Hepatocyte (in vitro differentiated cells): ENCODE measurements around the gene TM4SF1. TPM values are rescaled to one million over a fixed set of nuclear protein-coding genes. Genes with fewer than 3 reads are reported as not detected.

Experiments
- DNase-seq: peaks from one replicate; pipeline ENCODE4 v3.0.0-alpha.2; 2016; ENCODE audit warnings: low spot score
- H2AFZ ChIP-seq: fragments of 200-600 bp; sonication (generic); 2 replicates; pipeline ENCODE4 v1.6.0; 2016; ENCODE audit warnings: antibody characterized with exemption, mild to moderate bottlenecking
- H3K27ac ChIP-seq: fragments of 200-600 bp; sonication (generic); 2 replicates; pipeline ENCODE4 v1.5.1; 2016; ENCODE audit warnings: mild to moderate bottlenecking
- H3K27me3 ChIP-seq: fragments of 200-600 bp; sonication (generic); 2 replicates; pipeline ENCODE4 v1.6.1; 2016
- H3K36me3 ChIP-seq: fragments of 200-600 bp; sonication (generic); replicated peaks from 2 replicates; pipeline ENCODE4 v1.5.1; 2016; ENCODE audit warnings: low read depth; ENCODE audit not compliant: insufficient read depth
- H3K4me1 ChIP-seq: fragments of 200-600 bp; sonication (generic); 2 replicates; pipeline ENCODE4 v1.5.1; 2016; ENCODE audit warnings: mild to moderate bottlenecking, moderate library complexity; ENCODE audit not compliant: insufficient read depth
- H3K4me2 ChIP-seq: fragments of 200-600 bp; sonication (generic); 2 replicates; pipeline ENCODE4 v1.6.0; 2016
- H3K4me3 ChIP-seq: fragments of 200-600 bp; sonication (generic); 2 replicates; pipeline ENCODE4 v1.5.1; 2016; ENCODE audit warnings: mild to moderate bottlenecking
- H3K79me2 ChIP-seq: fragments of 200-600 bp; sonication (generic); 2 replicates; pipeline ENCODE4 v1.6.0; 2017; ENCODE audit warnings: mild to moderate bottlenecking
- H3K9me2 ChIP-seq: fragments of 200-600 bp; sonication (generic); replicated peaks from 2 replicates; pipeline ENCODE4 v1.6.0; 2017; ENCODE audit warnings: mild to moderate bottlenecking; ENCODE audit not compliant: insufficient read depth
- H3K9me3 ChIP-seq: fragments of 200-600 bp; sonication (generic); 2 replicates; pipeline ENCODE4 v1.5.1; 2016; ENCODE audit warnings: low read depth, mild to moderate bottlenecking
- H4K20me1 ChIP-seq: fragments of 200-600 bp; sonication (generic); 2 replicates; pipeline ENCODE4 v1.6.0; 2016; ENCODE audit warnings: mild to moderate bottlenecking; ENCODE audit not compliant: insufficient read depth, poor library complexity, severe bottlenecking
- EZH2 ChIP-seq: fragments of 200-600 bp; sonication (generic); IDR thresholded peaks from 2 replicates; pipeline ENCODE4 v1.6.1; 2016; ENCODE audit warnings: antibody characterized with exemption, mild to moderate bottlenecking, borderline replicate concordance
- EZH2phosphoT487 ChIP-seq: fragments of 200-600 bp; sonication (generic); IDR thresholded peaks from one replicate; pipeline ENCODE4 v1.6.1; 2018; ENCODE audit warnings: antibody characterized with exemption, mild to moderate bottlenecking, low read depth, moderate library complexity; ENCODE audit not compliant: unreplicated experiment, severe bottlenecking
- WGBS: methylation state at CpG from one replicate; pipeline ENCODE4 v1.1.6; 2016; ENCODE audit warnings: low lambda C conversion rate; ENCODE audit errors: missing lambda C conversion rate; 5-methylcytosine and 5-hydroxymethylcytosine counted together
- polyA plus RNA-seq: library from polyadenylated mRNA; unstranded; fragments of >200 nt; fragmentation: Nextera tagmentation; extraction: Ambion mirVana; gene quantifications from 2 replicates; pipeline ENCODE4 v1.2.1, GENCODE V29; 2016
- total RNA-seq: library from RNA; depleted of rRNA; stranded (reverse); fragments of >200 nt; gene quantifications from 2 replicates; pipeline ENCODE4 v1.2.3, GENCODE V29; 2014
- TF ChIP-seq, protein P1 (sequence below): fragments of 200-600 bp; sonication (generic); IDR thresholded peaks from 2 replicates; pipeline ENCODE4 v1.5.1; 2016; ENCODE audit warnings: antibody characterized with exemption, mild to moderate bottlenecking; ENCODE audit not compliant: poor library complexity

TM4SF1 gene
- total and polyA plus RNA-seq, 2 experiments from 2014 or later: 166 to 179 TPM

DNA sequence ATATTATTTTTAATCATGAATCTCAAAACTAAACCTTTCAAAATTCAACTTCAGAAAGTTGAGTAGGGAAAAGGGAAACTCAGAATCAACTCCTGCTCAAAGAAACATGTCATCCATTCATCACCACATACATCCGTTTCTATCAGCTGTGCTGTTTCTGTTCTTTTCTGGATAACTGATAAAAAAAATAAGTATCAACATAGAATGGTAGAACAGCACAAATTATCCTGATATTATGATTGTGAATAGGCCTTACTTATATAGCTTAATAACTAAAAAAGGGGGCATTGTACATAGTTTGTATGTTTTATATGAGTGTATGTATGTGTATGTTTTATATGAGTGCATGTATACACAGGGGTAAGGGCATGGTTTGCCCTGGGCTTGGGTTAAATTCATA lies 3.1 kb downstream of the TM4SF1 start:
- Histone ChIP-seq H2AFZ (no peak overlapping the region), H3K27me3 (no peaks in the 10 kb centered on the region), H3K9me3 (no peaks in the 10 kb centered on the region), H3K36me3 (no peaks in the 10 kb centered on the region), H3K27ac (peak overlapping the region; percentile 38), H3K4me1 (peaks cover 48% of the 10 kb centered on the region), H4K20me1 (no peaks in the 10 kb centered on the region), H3K9me2 (no peaks in the 10 kb centered on the region), H3K4me3 (no peak overlapping the region), H3K4me2 (no peak overlapping the region), H3K79me2 (no peaks in the 10 kb centered on the region)
- TF ChIP-seq, protein P1, sequence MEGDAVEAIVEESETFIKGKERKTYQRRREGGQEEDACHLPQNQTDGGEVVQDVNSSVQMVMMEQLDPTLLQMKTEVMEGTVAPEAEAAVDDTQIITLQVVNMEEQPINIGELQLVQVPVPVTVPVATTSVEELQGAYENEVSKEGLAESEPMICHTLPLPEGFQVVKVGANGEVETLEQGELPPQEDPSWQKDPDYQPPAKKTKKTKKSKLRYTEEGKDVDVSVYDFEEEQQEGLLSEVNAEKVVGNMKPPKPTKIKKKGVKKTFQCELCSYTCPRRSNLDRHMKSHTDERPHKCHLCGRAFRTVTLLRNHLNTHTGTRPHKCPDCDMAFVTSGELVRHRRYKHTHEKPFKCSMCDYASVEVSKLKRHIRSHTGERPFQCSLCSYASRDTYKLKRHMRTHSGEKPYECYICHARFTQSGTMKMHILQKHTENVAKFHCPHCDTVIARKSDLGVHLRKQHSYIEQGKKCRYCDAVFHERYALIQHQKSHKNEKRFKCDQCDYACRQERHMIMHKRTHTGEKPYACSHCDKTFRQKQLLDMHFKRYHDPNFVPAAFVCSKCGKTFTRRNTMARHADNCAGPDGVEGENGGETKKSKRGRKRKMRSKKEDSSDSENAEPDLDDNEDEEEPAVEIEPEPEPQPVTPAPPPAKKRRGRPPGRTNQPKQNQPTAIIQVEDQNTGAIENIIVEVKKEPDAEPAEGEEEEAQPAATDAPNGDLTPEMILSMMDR: no peak
- TF ChIP-seq EZH2phosphoT487: no peak
- no peak for TF ChIP-seq EZH2
- DNase-seq: no peak
- 77% methylated on average over 1 of the region's 1 CpG for WGBS

- TF ChIP-seq, protein P1: no peak
- no peak for TF ChIP-seq EZH2
- TF ChIP-seq EZH2phosphoT487: no peak
- H3K9me2 ChIP-seq: no peaks in the 10 kb centered on the region
- H3K27ac ChIP-seq: peak overlapping the region; percentile 90
- H3K27me3 ChIP-seq: no peaks in the 10 kb centered on the region
- WGBS: 78% methylated on average over 2 of the region's 2 CpGs
- no peak overlapping the region for H3K4me3 ChIP-seq
- H3K9me3 ChIP-seq: no peaks in the 10 kb centered on the region
- no peak overlapping the region for H3K4me2 ChIP-seq
- DNase-seq: peak; percentile 61
- no peaks in the 10 kb centered on the region for H3K79me2 ChIP-seq
- H2AFZ ChIP-seq: no peak overlapping the region
- no peaks in the 10 kb centered on the region for H3K36me3 ChIP-seq
- peaks cover 50% of the 10 kb centered on the region for H3K4me1 ChIP-seq
- no peaks in the 10 kb centered on the region for H4K20me1 ChIP-seq
Measured at GRCh38 chr3:149373235-149374125, 4.0 kb downstream of the TM4SF1 start.

DNA sequence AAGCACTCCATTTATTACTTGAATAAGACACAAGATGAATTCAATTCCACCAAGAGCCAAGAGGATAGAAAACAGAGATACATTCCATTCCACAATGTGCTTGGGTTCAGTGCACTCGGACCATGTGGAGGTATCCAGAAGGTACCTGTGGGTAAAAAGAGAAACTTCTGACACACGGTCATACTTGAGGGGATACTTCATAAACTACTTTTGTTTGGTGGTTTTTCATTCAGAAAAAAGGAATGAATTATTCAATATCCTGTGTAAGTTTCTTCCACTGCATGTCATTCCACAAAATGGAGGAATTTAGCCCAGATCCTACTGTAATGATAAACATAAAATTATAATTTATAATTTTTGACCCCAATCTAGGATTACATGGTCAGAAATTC lies 5.7 kb downstream of the TM4SF1 start:
- no peaks in the 10 kb centered on the region for H4K20me1 ChIP-seq
- H3K36me3 ChIP-seq: no peaks in the 10 kb centered on the region
- H3K27me3 ChIP-seq: no peaks in the 10 kb centered on the region
- H3K4me2 ChIP-seq: peak overlapping the region; percentile 30
- TF ChIP-seq EZH2phosphoT487: no peak
- TF ChIP-seq, protein P1: no peak
- no peak for DNase-seq
- H3K79me2 ChIP-seq: no peaks in the 10 kb centered on the region
- H3K27ac ChIP-seq: peak overlapping the region; percentile 90
- no peaks in the 10 kb centered on the region for H3K9me3 ChIP-seq
- peaks cover 48% of the 10 kb centered on the region for H3K4me1 ChIP-seq
- H2AFZ ChIP-seq: no peak overlapping the region
- H3K4me3 ChIP-seq: no peak overlapping the region
- WGBS: 91% methylated on average over 2 of the region's 2 CpGs
- H3K9me2 ChIP-seq: no peaks in the 10 kb centered on the region
